Measurements from ENCODE around the gene HIGD1A. TPM values are rescaled to one million over a fixed set of nuclear protein-coding genes. Genes with fewer than 3 reads are reported as not detected.

HIGD1A gene
- total RNA-seq, 4 donors from 2014 or later: 52.3 to 239 (median 212) TPM

DNA sequence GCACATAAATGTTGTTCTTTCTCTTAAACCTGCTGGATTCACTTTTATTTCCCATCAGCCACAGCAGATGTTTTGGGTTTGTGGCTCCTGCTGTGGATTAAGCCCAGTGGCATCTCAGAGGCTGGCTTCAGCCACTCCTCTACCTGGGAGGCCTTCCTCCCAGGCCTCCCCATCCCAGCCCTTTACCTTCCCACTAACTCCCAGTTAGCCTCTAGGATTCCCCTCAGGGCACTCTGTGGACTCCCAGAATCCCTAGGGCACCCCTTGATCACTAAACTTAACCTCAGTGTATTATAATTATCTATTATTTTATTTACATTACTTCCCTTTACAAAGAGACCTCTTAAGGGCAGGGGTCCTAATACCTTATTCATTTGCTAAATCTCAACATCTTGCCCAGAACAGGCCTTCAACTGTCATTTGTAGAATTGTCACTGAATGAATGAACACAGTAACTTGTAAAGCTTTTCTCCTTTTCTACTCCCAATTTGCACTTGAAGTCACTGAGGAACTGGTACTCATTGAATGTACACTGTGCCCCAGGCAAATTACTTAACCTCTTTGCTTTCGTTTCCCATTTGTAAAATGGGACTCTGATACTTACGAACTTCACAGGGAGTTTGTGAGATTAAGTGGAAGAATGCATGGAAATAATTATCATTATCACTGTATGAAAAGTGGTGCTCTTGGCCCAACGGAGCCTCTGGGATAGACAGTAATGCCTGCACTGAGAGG, 39.6 kb downstream of the HIGD1A start:
- peaks cover 0 to 22% (median 5%) of the 10 kb centered on the region in 3 donors for H3K4me1 ChIP-seq
- WGBS, 2 donors: 34 to 43% methylated on average over 3 of the region's 3 CpGs
- no peak overlapping the region for H3K27ac ChIP-seq
- no peaks in the 10 kb centered on the region for H3K36me3 ChIP-seq
- TF ChIP-seq POLR2A (IDR thresholded peaks at IDR 0.05): no peak
- TF ChIP-seq, protein P1, sequence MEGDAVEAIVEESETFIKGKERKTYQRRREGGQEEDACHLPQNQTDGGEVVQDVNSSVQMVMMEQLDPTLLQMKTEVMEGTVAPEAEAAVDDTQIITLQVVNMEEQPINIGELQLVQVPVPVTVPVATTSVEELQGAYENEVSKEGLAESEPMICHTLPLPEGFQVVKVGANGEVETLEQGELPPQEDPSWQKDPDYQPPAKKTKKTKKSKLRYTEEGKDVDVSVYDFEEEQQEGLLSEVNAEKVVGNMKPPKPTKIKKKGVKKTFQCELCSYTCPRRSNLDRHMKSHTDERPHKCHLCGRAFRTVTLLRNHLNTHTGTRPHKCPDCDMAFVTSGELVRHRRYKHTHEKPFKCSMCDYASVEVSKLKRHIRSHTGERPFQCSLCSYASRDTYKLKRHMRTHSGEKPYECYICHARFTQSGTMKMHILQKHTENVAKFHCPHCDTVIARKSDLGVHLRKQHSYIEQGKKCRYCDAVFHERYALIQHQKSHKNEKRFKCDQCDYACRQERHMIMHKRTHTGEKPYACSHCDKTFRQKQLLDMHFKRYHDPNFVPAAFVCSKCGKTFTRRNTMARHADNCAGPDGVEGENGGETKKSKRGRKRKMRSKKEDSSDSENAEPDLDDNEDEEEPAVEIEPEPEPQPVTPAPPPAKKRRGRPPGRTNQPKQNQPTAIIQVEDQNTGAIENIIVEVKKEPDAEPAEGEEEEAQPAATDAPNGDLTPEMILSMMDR (IDR thresholded peaks at IDR 0.05): no peak
- H3K9me3 ChIP-seq: no peaks in the 10 kb centered on the region
- no peaks in the 10 kb centered on the region for H3K27me3 ChIP-seq
- H3K4me3 ChIP-seq: no peak overlapping the region
- intact Hi-C loops (cut with DNase I): no loop called here
- no peak for DNase-seq

DNA sequence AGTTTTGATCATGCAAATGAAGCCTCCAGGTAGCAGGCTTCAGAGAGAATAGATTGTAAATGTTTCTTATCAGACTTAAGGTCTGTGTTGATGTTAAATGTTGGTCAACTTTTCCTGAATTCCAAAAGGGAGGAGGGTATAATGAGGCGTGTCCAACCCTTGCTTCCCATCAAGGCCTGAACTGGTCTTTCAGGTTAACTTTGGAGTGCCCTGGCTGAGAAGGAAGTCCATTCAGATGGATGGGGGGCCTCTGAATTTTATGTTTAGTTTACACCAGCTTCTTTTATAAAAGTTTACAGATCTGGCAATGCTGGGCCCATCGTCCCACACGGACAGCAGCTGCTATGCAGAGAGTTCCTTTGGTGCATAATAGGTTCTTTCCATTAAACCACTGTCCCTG, 40.2 kb downstream of the HIGD1A start:
- Histone ChIP-seq H3K9me3 (no peaks in the 10 kb centered on the region), H3K36me3 (no peaks in the 10 kb centered on the region), H3K4me1 (peaks cover 0 to 22% (median 5%) of the 10 kb centered on the region in 3 donors), H3K4me3 (no peak overlapping the region), H3K27me3 (no peaks in the 10 kb centered on the region), H3K27ac (no peak overlapping the region)
- WGBS, 2 donors: 90 to 96% methylated on average over 3 of the region's 3 CpGs
- no peak for DNase-seq
- TF ChIP-seq, protein P1 (IDR thresholded peaks at IDR 0.05): no peak
- no peak for TF ChIP-seq POLR2A (IDR thresholded peaks at IDR 0.05)
- intact Hi-C loops (cut with DNase I): no loop called here

DNA sequence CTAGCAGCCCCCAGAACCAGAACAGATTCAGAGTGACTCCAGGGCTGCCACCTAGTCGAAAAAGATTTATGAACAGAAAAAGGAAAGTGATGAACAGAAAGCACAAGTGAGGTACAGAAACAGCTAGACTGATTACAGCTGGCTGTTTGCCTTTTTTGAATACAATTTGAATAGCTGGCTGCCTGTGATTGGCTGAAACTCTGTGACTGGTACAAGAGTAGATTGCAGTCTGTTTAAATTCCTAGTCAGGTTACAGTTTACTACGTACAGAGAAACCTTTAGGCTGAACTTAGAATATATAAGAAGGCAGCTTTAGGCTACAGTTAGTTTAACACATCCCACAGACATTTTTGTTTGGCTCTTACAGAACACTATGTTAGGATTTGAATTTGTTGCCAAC, 41.3 kb downstream of the HIGD1A start:
- intact Hi-C loops (cut with DNase I): no loop called here
- Histone ChIP-seq H3K4me3 (no peak overlapping the region), H3K27ac (peak overlapping the region in 2 of 4 donors; percentile 9 to 27), H3K9me3 (no peaks in the 10 kb centered on the region), H3K36me3 (no peaks in the 10 kb centered on the region), H3K4me1 (peaks cover 0 to 22% (median 5%) of the 10 kb centered on the region in 3 donors), H3K27me3 (no peaks in the 10 kb centered on the region)
- 55 to 56% methylated on average over 2 of the region's 2 CpGs for WGBS, 2 donors
- no peak for DNase-seq
- TF ChIP-seq, protein P1 (IDR thresholded peaks at IDR 0.05): no peak
- TF ChIP-seq POLR2A (IDR thresholded peaks at IDR 0.05): no peak

DNA sequence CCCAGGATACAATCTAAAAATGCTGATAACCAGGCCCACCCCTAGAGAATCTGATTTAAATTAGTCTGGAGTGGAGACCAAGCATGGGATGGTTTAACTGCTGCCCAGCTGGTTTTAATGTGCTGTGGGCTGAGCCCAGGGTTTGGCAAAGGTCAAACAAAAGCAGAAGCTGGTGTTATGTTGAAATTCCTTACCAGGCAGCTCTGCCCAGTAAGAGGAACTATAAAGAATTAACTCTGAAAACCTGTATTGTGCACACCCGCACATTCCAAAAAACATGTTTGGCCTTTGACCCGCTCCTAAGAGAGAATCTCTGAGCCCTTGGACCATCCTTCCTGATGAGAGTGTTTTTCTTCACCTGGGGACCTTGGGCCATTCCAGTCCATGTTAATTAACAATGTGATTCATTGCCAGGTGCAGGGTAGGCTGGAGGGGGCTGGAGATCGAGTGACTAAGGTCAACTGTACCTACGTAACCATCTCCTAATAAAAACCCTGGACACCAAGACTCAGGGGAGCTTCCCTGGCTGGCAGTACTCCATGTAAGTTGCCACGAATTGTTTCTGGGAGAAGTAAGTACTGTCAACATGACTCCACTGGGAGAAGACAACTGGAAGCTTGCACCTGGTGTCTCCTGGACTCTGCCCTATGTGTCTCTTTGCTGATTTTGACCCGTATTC, 42.1 kb downstream of the HIGD1A start:
- Histone ChIP-seq H3K4me3 (no peak overlapping the region), H3K4me1 (peaks cover 0 to 22% (median 5%) of the 10 kb centered on the region in 3 donors), H3K36me3 (no peaks in the 10 kb centered on the region), H3K27ac (peak overlapping the region in 3 of 4 donors; percentile 0 to 27 (median 9)), H3K27me3 (no peaks in the 10 kb centered on the region), H3K9me3 (no peaks in the 10 kb centered on the region)
- WGBS, 2 donors: 69 to 76% methylated on average over 6 of the region's 6 CpGs
- DNase-seq: no peak
- TF ChIP-seq, protein P1 (IDR thresholded peaks at IDR 0.05): no peak
- no peak for TF ChIP-seq POLR2A (IDR thresholded peaks at IDR 0.05)
- intact Hi-C loops (cut with DNase I): no loop called here

DNA sequence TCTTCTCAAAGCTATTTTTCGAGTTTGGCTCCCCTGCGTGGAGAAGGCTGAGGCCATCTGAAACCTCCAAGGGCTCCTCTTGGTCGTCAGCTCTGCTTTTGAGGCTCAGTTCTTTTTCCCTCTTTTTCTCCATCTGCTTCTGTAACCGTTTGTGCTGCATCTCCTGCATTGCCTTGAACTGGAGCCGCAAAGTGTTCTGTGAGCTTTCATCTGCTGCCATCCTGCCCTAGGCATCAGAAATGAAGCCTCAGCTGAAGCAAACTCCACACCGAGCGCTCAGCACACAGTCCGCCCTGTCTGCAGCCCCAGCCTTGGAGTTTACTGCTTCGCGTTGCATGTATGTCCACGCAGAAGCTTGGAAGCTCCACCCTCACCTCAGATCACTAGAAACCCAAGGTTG, 46.2 kb downstream of the HIGD1A start:
- Histone ChIP-seq H3K4me1 (peaks cover 0 to 18% (median 5%) of the 10 kb centered on the region in 3 donors), H3K36me3 (no peaks in the 10 kb centered on the region), H3K27ac (no peak overlapping the region), H3K4me3 (no peak overlapping the region), H3K9me3 (no peaks in the 10 kb centered on the region), H3K27me3 (no peaks in the 10 kb centered on the region)
- DNase-seq: no peak
- WGBS, 2 donors: 84 to 90% methylated on average over 11 of the region's 11 CpGs
- intact Hi-C loops (cut with DNase I): no loop called here
- TF ChIP-seq POLR2A (IDR thresholded peaks at IDR 0.05): no peak
- TF ChIP-seq, protein P1 (IDR thresholded peaks at IDR 0.05): no peak

Data from esophagus squamous epithelium (tissue), 5 donors.